Brain microvascular endothelial cell (primary cell): ENCODE measurements around the gene SMIM12.

Source experiments
- DNase-seq: peaks from one replicate; pipeline ENCODE4 v3.0.0-alpha.2; 2020
- H3K27ac ChIP-seq: fragments of 250-450 bp; sonication (Bioruptor Pico); 2 replicates; pipeline ENCODE4 v1.5.1; 2020; ENCODE audit warnings: mild to moderate bottlenecking, moderate library complexity
- H3K27me3 ChIP-seq: fragments of 250-450 bp; sonication (Bioruptor Pico); replicated peaks from 2 replicates; pipeline ENCODE4 v1.5.1; 2020; ENCODE audit warnings: mild to moderate bottlenecking
- H3K36me3 ChIP-seq: fragments of 250-450 bp; sonication (Bioruptor Pico); replicated peaks from 2 replicates; pipeline ENCODE4 v1.5.1; 2020; ENCODE audit warnings: mild to moderate bottlenecking
- H3K4me3 ChIP-seq: 2 replicates; pipeline ENCODE4 v1.5.1; 2011; ENCODE audit warnings: low read depth, mild to moderate bottlenecking, control low read depth, low read length, moderate library complexity
- CTCF ChIP-seq: IDR thresholded peaks from 2 replicates; pipeline ENCODE4 v1.5.1; 2011; ENCODE audit warnings: low read depth, mild to moderate bottlenecking, moderate library complexity, low read length, control low read depth, inconsistent platforms; ENCODE audit errors: missing control alignments
- in situ Hi-C: cut with HindIII; loops from 2 replicates; pipeline ENCODE4 v1.10.0; 2017; ENCODE audit warnings: low sequenced_read_pairs, low pct_ligation_motif_present

SMIM12 gene

GRCh38 chr1:34872133-34872503 lies 12.6 kb upstream of the SMIM12 start:
- no peak for TF ChIP-seq CTCF
- no peak for DNase-seq
- Histone ChIP-seq H3K4me3 (no peak overlapping the region), H3K27me3 (peaks cover 11% of the 10 kb centered on the region), H3K27ac (no peak overlapping the region), H3K36me3 (no peaks in the 10 kb centered on the region)
- in situ Hi-C loops: no loop called here

- no peak for TF ChIP-seq CTCF
- Histone ChIP-seq H3K4me3 (no peak overlapping the region), H3K27ac (no peak overlapping the region), H3K36me3 (no peaks in the 10 kb centered on the region), H3K27me3 (peaks cover 11% of the 10 kb centered on the region)
- in situ Hi-C loops: no loop called here
- DNase-seq: no peak
Measured at GRCh38 chr1:34871443-34872132, 12.0 kb upstream of the SMIM12 start.

- H3K36me3 ChIP-seq: no peaks in the 10 kb centered on the region
- no peak for TF ChIP-seq CTCF
- in situ Hi-C loops: no loop called here
- H3K4me3 ChIP-seq: no peak overlapping the region
- no peak overlapping the region for H3K27ac ChIP-seq
- H3K27me3 ChIP-seq: peaks cover 11% of the 10 kb centered on the region
- no peak for DNase-seq
Measured at GRCh38 chr1:34870395-34870794, 10.8 kb upstream of the SMIM12 start.

GRCh38 chr1:34869760-34870159 lies 10.2 kb upstream of the SMIM12 start:
- TF ChIP-seq CTCF: no peak
- Histone ChIP-seq H3K4me3 (no peak overlapping the region), H3K27me3 (peaks cover 11% of the 10 kb centered on the region), H3K36me3 (no peaks in the 10 kb centered on the region), H3K27ac (no peak overlapping the region)
- in situ Hi-C loops: no loop called here
- no peak for DNase-seq

- Histone ChIP-seq H3K36me3 (no peaks in the 10 kb centered on the region), H3K27ac (no peak overlapping the region), H3K27me3 (peaks cover 11% of the 10 kb centered on the region), H3K4me3 (no peak overlapping the region)
- no peak for DNase-seq
- no peak for TF ChIP-seq CTCF
- in situ Hi-C loops: no loop called here
Measured at GRCh38 chr1:34868230-34869049, 8.9 kb upstream of the SMIM12 start.
